ENCODE results near the gene TRPV3. TPM values are rescaled to one million over a fixed set of nuclear protein-coding genes. Genes with fewer than 3 reads are reported as not detected.
"Not testable (repeated sequence)": the region's sequence is repeated elsewhere in the genome, so short reads cannot be mapped to it uniquely, and the experiment has no call there.

The TRPV3 gene
- total RNA-seq, 1 experiment from 2014 or later: 0.07 TPM

DNA sequence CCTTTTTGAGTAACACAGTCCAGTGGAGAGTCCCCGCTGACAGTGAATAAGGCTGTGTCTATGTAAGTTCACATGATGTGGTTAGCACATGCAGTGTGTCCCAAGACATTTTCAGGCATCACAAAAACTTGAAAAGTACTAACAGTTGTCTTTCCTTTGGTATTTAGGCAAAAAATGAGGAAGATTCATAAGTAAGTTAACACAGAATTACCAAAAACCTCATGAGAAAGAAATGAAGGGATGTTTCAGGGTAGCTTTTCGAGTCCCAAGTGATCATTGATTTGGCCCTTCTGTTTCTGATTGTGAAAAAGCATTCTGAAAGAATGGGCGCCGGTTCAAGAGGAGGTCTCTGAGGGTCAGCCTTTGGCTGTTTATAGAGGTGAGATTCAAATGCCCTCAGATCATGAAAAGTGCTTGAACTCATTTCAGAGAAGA lies 82.3 kb downstream of the TRPV3 start:
- H3K27me3 ChIP-seq: no peaks in the 10 kb centered on the region
- no peak for DNase-seq
- no peaks in the 10 kb centered on the region for H3K9me3 ChIP-seq
- H3K4me3 ChIP-seq: no peak overlapping the region
- no peaks in the 10 kb centered on the region for H3K36me3 ChIP-seq

GRCh38 chr17:3474212-3474611 lies 83.4 kb downstream of the TRPV3 start:
- no peak overlapping the region for H3K4me3 ChIP-seq
- no peaks in the 10 kb centered on the region for H3K27me3 ChIP-seq
- H3K36me3 ChIP-seq: no peaks in the 10 kb centered on the region
- no peaks in the 10 kb centered on the region for H3K9me3 ChIP-seq
- no peak for DNase-seq

DNA sequence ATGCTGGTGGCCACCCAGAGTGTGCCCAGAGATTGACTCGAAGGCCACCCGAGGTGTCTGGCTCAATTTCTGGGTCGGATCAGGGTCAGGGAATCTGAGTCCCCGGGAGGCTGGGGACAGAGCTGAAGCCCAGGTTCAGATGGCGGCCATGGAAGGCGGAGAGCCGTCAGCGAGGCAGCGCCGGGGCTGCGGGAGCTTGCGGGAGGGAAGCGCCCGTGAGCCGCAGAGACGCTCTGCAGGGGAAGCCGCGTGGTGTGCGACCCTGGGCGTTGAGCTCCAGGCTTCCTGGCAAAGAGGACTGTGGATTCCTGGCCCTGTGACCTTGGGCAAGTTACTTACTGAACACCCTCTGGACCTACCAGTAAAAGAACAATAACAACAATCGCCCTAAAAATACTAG lies 85.5 kb downstream of the TRPV3 start:
- no peak for DNase-seq
- Histone ChIP-seq H3K4me3 (no peak overlapping the region), H3K36me3 (no peaks in the 10 kb centered on the region), H3K9me3 (no peaks in the 10 kb centered on the region), H3K27me3 (no peaks in the 10 kb centered on the region)

- DNase-seq: no peak
- Histone ChIP-seq H3K27me3 (no peaks in the 10 kb centered on the region), H3K9me3 (no peaks in the 10 kb centered on the region), H3K36me3 (no peaks in the 10 kb centered on the region), H3K4me3 (no peak within 1 kb of the TSS)
Measured at GRCh38 chr17:3471599-3471998, 86.0 kb downstream of the TRPV3 start, which contains the start of gene SPATA22. Gene SPATA22 (minus strand): TSS chr17:3471819. CDS start chr17:3469325, 2,494 bp downstream.

DNA sequence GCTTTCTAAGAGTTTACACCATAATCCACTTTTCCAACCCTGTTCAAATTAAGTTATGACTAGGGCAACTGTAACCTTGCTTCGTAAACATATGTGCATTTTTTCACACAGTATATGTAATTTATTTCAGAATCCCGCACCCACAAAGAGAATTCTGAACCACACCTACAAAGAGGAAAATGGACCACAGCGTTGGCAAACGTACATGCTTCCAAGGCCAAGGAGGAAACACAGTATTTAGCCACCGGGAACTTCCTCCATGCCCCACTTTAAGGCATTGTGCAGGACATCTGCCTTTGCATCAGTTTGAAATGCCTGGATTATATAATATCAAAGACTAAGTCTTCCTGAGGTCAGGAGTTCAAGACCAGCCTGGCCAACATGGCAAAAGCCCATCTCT lies 88.1 kb downstream of the TRPV3 start:
- no peak for DNase-seq
- no peak overlapping the region for H3K4me3 ChIP-seq
- H3K36me3 ChIP-seq: no peaks in the 10 kb centered on the region
- H3K9me3 ChIP-seq: no peaks in the 10 kb centered on the region
- H3K27me3 ChIP-seq: no peaks in the 10 kb centered on the region

GRCh38 chr17:3466355-3466754 lies 91.3 kb downstream of the TRPV3 start:
- DNase-seq, H3K4me3 ChIP-seq, H3K27me3 ChIP-seq, H3K9me3 ChIP-seq, H3K36me3 ChIP-seq: not testable (repeated sequence)

Other genes with a start within 250 kb of the TRPV3 start
- not detected in 2 replicates for gene OR3A2, start 171.5 kb downstream of the TRPV3 start, total RNA-seq (2014; rRNA removed; shearing (Covaris generic); ENCODE audit: low replicate concordance)
- not detected in 2 replicates for gene OR1E1, start 159.4 kb downstream of the TRPV3 start, total RNA-seq (2014; rRNA removed; shearing (Covaris generic); ENCODE audit: low replicate concordance)
- not detected in 2 replicates for gene OR3A3, start 146.4 kb downstream of the TRPV3 start, total RNA-seq (2014; rRNA removed; shearing (Covaris generic); ENCODE audit: low replicate concordance)
- not detected in 2 replicates for gene OR1E2, start 124.0 kb downstream of the TRPV3 start, total RNA-seq (2014; rRNA removed; shearing (Covaris generic); ENCODE audit: low replicate concordance)
- gene SPATA22, start 86.0 kb downstream of the TRPV3 start, total RNA-seq (2014; rRNA removed; shearing (Covaris generic); ENCODE audit: low replicate concordance): not detected in 2 replicates
- gene ASPA, start 81.8 kb downstream of the TRPV3 start, total RNA-seq (2014; rRNA removed; shearing (Covaris generic); ENCODE audit: low replicate concordance): 0.30 TPM in 1 of 2 replicates, not detected in the other
- 0.10 TPM in 1 of 2 replicates, not detected in the other for gene TRPV1, start 51.6 kb upstream of the TRPV3 start, total RNA-seq (2014; rRNA removed; shearing (Covaris generic); ENCODE audit: low replicate concordance)
- gene SHPK, start 78.4 kb upstream of the TRPV3 start, total RNA-seq (2014; rRNA removed; shearing (Covaris generic); ENCODE audit: low replicate concordance): 2.9 and 3.8 TPM in 2 replicates
- 1.1 and 2.2 TPM in 2 replicates for gene CTNS, start 78.9 kb upstream of the TRPV3 start, total RNA-seq (2014; rRNA removed; shearing (Covaris generic); ENCODE audit: low replicate concordance)
- 63.4 and 127 TPM in 2 replicates for gene TAX1BP3, start 110.8 kb upstream of the TRPV3 start, total RNA-seq (2014; rRNA removed; shearing (Covaris generic); ENCODE audit: low replicate concordance)
- gene EMC6, start 111.0 kb upstream of the TRPV3 start, total RNA-seq (2014; rRNA removed; shearing (Covaris generic); ENCODE audit: low replicate concordance): 2.4 and 23.4 TPM in 2 replicates
- gene P2RX5, start 138.3 kb upstream of the TRPV3 start, total RNA-seq (2014; rRNA removed; shearing (Covaris generic); ENCODE audit: low replicate concordance): 12.0 and 12.3 TPM in 2 replicates
- 6.9 and 13.0 TPM in 2 replicates for gene HASPIN, start 166.1 kb upstream of the TRPV3 start, total RNA-seq (2014; rRNA removed; shearing (Covaris generic); ENCODE audit: low replicate concordance)
- gene ITGAE, start 243.4 kb upstream of the TRPV3 start, total RNA-seq (2014; rRNA removed; shearing (Covaris generic); ENCODE audit: low replicate concordance): 8.4 and 16.9 TPM in 2 replicates